Endodermal cell (in vitro differentiated cells): ENCODE results near the gene POU6F2. TPM values are rescaled to one million over a fixed set of nuclear protein-coding genes. Genes with fewer than 3 reads are reported as not detected.

Experiments
- DNase-seq: peaks from one replicate; pipeline ENCODE4 v3.0.0-alpha.2; 2017
- H3K27ac ChIP-seq: 2 replicates; pipeline ENCODE4 v1.5.1; 2013; ENCODE audit warnings: mild to moderate bottlenecking, low read depth, low read length, moderate library complexity
- H3K27me3 ChIP-seq: 2 replicates; pipeline ENCODE4 v1.6.1; 2013; ENCODE audit warnings: mild to moderate bottlenecking, low read length, moderate library complexity; ENCODE audit not compliant: insufficient read depth, control insufficient read depth, poor library complexity, severe bottlenecking
- H3K36me3 ChIP-seq: 2 replicates; pipeline ENCODE4 v1.7.0; 2013; ENCODE audit warnings: mild to moderate bottlenecking, low read length, moderate library complexity; ENCODE audit not compliant: control insufficient read depth, insufficient read depth
- H3K4me1 ChIP-seq: one replicate; pipeline ENCODE4 v1.7.0; 2013; ENCODE audit warnings: low read length; ENCODE audit not compliant: control insufficient read depth, insufficient read depth
- H3K4me3 ChIP-seq: 2 replicates; pipeline ENCODE4 v1.5.1; 2013; ENCODE audit warnings: mild to moderate bottlenecking, low read length, moderate library complexity
- H3K9ac ChIP-seq: 2 replicates; pipeline ENCODE4 v1.6.1; 2013; ENCODE audit warnings: mild to moderate bottlenecking, low read length, moderate library complexity; ENCODE audit not compliant: poor library complexity, severe bottlenecking; ENCODE audit errors: extremely low read depth
- H3K9me3 ChIP-seq: 2 replicates; pipeline ENCODE4 v1.6.1; 2013; ENCODE audit warnings: mild to moderate bottlenecking, low read length, moderate library complexity; ENCODE audit not compliant: control insufficient read depth
- H3K27ac Mint-ChIP-seq: 2 replicates; pipeline ENCODE4 v1.8.0; 2020; ENCODE audit warnings: mixed read lengths
- H3K27me3 Mint-ChIP-seq: 2 replicates; pipeline ENCODE4 v1.8.0; 2021; ENCODE audit warnings: mild to moderate bottlenecking, mixed read lengths; ENCODE audit not compliant: insufficient read depth
- H3K36me3 Mint-ChIP-seq: 2 replicates; pipeline ENCODE4 v1.8.0; 2020; ENCODE audit warnings: low read depth, mixed read lengths
- H3K4me1 Mint-ChIP-seq: 2 replicates; pipeline ENCODE4 v1.8.0; 2020; ENCODE audit warnings: mixed read lengths
- H3K4me3 Mint-ChIP-seq: 2 replicates; pipeline ENCODE4 v1.8.0; 2020; ENCODE audit warnings: mild to moderate bottlenecking, moderate library complexity, mixed read lengths
- H3K9me3 Mint-ChIP-seq: 2 replicates; pipeline ENCODE4 v1.8.0; 2020; ENCODE audit warnings: mild to moderate bottlenecking, mixed read lengths
- WGBS, 2 experiments: methylation state at CpG; one replicate each; pipeline versions ENCODE4 v1.1.5 to v1.1.7; 2013; ENCODE audit warnings: missing lambda C conversion rate in 2 of 2, mixed read lengths in 1 of 2; ENCODE audit not compliant: insufficient coverage in 1 of 2, insufficient read length in 1 of 2; 5-methylcytosine and 5-hydroxymethylcytosine counted together
- total RNA-seq, 2 donors: library from RNA; stranded (reverse); fragmentation: NEBNext Ultra II Directional in 1 of 2; extraction: Animal tissue kit (Norgen Biotek cat#: 25700) in 1 of 2; gene quantifications; 2 replicates in 1 of 2; 3 replicates in 1 of 2; pipeline ENCODE4 v1.2.1, GENCODE V29; 2021
- TF ChIP-seq, protein P1 (sequence below): fragments of 200-600 bp; sonication (generic); conservative IDR thresholded peaks from 2 replicates; pipeline ENCODE4 v1.5.0; 2021; ENCODE audit warnings: antibody characterized with exemption, mild to moderate bottlenecking

Gene POU6F2
- total RNA-seq, 2 donors from 2014 or later, result 6.0 to 10.0 TPM

DNA sequence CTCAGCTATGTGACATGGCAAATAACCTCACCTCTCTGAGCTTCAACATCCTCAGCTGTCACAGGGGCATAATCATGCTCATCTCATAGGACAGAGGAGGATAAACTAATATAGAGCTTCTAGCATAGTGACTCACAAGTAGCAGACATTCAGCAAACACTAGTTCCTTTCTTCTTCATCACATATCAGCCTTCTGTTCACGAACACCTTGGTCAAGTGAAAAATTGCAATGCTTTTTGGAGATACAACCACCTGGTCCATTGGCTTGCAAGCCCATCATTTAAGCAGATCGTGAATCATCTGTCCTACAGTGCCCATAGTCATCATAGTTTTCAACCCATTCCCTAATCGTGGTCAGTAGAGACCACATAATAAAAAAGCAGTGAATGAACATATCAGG, 310.6 kb downstream of the POU6F2 start:
- no peaks in the 10 kb centered on the region for H3K36me3 Mint-ChIP-seq
- Histone ChIP-seq H3K4me1 (peaks cover 4% of the 10 kb centered on the region), H3K27me3 (no peaks in the 10 kb centered on the region), H3K9me3 (no peaks in the 10 kb centered on the region), H3K36me3 (no peaks in the 10 kb centered on the region), H3K27ac (no peak overlapping the region), H3K4me3 (no peak overlapping the region), H3K9ac (no peak overlapping the region)
- 89 to 93% methylated on average over 3 of the region's 3 CpGs for WGBS, 2 experiments
- DNase-seq, result no peak
- H3K4me3 Mint-ChIP-seq, result no peak overlapping the region
- H3K27me3 Mint-ChIP-seq, result peaks cover 3% of the 10 kb centered on the region
- no peaks in the 10 kb centered on the region for H3K9me3 Mint-ChIP-seq
- peaks cover 28% of the 10 kb centered on the region for H3K4me1 Mint-ChIP-seq
- TF ChIP-seq, protein P1, sequence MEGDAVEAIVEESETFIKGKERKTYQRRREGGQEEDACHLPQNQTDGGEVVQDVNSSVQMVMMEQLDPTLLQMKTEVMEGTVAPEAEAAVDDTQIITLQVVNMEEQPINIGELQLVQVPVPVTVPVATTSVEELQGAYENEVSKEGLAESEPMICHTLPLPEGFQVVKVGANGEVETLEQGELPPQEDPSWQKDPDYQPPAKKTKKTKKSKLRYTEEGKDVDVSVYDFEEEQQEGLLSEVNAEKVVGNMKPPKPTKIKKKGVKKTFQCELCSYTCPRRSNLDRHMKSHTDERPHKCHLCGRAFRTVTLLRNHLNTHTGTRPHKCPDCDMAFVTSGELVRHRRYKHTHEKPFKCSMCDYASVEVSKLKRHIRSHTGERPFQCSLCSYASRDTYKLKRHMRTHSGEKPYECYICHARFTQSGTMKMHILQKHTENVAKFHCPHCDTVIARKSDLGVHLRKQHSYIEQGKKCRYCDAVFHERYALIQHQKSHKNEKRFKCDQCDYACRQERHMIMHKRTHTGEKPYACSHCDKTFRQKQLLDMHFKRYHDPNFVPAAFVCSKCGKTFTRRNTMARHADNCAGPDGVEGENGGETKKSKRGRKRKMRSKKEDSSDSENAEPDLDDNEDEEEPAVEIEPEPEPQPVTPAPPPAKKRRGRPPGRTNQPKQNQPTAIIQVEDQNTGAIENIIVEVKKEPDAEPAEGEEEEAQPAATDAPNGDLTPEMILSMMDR, result no peak
- no peak overlapping the region for H3K27ac Mint-ChIP-seq

DNA sequence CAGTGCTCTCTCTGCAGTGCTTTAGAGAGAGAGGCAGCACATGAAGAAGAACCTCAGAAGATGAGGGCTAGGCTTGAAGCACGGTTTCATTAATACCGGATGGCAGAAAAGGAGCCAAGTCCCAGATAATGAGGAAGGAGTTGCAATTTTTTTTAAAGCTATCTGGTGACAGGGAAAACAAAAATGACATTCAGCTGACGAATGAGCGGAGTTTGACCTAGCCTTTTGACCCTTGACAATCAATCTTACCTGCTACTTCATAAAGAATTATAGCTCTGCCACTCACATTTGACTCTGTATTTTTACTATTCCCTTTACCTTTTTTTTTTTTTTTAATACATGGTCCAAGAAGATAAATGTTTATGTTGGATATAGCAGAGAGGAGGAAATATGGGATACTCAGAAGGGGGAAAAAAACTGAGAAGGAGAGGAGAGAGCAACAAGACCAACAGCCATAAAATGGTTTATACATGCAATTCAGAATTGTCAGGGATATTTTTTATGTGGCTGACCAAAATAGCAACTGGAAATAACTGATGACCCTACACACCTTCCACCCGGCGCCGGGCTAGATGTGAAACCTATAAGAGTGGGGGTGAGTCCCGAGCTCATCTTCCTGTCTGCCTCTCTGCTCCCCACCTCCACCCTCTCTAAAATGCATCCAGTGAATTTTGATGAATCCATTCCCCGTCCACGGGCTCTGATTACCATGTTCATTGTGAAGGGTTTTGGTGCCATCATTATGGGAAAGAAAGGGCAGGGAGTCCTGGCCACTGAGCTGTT, 314.1 kb downstream of the POU6F2 start:
- 83 to 85% methylated on average over 8 to 10 of the region's 10 CpGs for WGBS, 2 experiments
- no peaks in the 10 kb centered on the region for H3K36me3 Mint-ChIP-seq

DNA sequence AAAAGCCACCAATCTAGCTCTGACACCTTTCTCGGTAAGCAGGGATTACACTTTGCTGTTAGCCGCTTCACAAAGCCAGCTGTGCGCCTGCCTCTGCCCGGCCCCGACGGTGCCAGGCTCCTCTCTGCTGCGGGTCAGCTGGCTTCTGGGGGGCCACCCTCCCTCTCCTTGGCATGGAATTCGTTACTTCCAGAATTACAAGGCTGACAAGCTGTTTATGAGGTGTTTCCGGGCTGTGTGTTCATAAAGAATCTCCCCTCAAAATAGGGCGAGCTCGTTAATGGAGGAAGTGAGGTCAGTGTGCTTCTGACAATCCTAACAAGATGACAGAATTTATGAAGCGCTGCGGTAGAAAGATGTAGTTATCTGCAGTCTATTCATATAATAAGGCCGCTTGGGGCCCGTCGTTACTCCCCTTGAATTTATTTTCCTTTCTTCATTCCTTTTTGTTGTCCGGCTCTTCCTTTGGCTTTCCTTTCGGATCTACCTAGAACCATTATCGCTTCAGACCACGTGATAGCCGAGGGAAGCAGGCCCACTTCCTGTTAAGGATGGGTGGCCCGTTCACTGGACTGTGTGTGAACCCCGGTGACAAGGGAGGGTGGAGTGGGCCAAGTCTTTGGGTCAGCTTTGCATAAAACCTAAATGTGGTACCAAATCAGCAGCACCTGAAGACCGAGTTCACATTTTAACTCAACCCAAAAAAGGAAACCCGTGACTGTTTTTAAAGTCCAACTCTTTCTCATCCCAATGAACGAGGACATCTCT, 315.5 kb downstream of the POU6F2 start:
- H3K36me3 Mint-ChIP-seq, result no peaks in the 10 kb centered on the region
- Histone ChIP-seq H3K36me3 (no peaks in the 10 kb centered on the region), H3K27ac (no peak overlapping the region), H3K4me1 (no peaks in the 10 kb centered on the region), H3K27me3 (no peaks in the 10 kb centered on the region), H3K9me3 (no peaks in the 10 kb centered on the region), H3K9ac (no peak overlapping the region), H3K4me3 (no peak overlapping the region)
- H3K27me3 Mint-ChIP-seq, result peaks cover 2% of the 10 kb centered on the region
- no peak for DNase-seq
- peaks cover 4% of the 10 kb centered on the region for H3K9me3 Mint-ChIP-seq
- H3K27ac Mint-ChIP-seq, result no peak overlapping the region
- WGBS, 2 experiments, result 94 to 97% methylated on average over 14 to 26 of the region's 26 CpGs
- no peak overlapping the region for H3K4me3 Mint-ChIP-seq
- peaks cover 21% of the 10 kb centered on the region for H3K4me1 Mint-ChIP-seq
- TF ChIP-seq, protein P1, result no peak

More for the DNA sequence above, 314.1 kb downstream of the POU6F2 start:
- H3K27me3 Mint-ChIP-seq, result peaks cover 2% of the 10 kb centered on the region
- Histone ChIP-seq H3K27me3 (no peaks in the 10 kb centered on the region), H3K4me3 (no peak overlapping the region), H3K9ac (no peak overlapping the region), H3K27ac (no peak overlapping the region), H3K9me3 (no peaks in the 10 kb centered on the region), H3K4me1 (no peaks in the 10 kb centered on the region), H3K36me3 (no peaks in the 10 kb centered on the region)
- H3K4me3 Mint-ChIP-seq, result no peak overlapping the region
- TF ChIP-seq, protein P1, result no peak
- no peak for DNase-seq
- H3K27ac Mint-ChIP-seq, result no peak overlapping the region
- H3K4me1 Mint-ChIP-seq, result peaks cover 21% of the 10 kb centered on the region
- H3K9me3 Mint-ChIP-seq, result no peaks in the 10 kb centered on the region
